Measurements from ENCODE around the gene NPY5R. TPM values are rescaled to one million over a fixed set of nuclear protein-coding genes. Genes with fewer than 3 reads are reported as not detected.

The NPY5R gene
- not detected in 2 replicates for total RNA-seq

DNA sequence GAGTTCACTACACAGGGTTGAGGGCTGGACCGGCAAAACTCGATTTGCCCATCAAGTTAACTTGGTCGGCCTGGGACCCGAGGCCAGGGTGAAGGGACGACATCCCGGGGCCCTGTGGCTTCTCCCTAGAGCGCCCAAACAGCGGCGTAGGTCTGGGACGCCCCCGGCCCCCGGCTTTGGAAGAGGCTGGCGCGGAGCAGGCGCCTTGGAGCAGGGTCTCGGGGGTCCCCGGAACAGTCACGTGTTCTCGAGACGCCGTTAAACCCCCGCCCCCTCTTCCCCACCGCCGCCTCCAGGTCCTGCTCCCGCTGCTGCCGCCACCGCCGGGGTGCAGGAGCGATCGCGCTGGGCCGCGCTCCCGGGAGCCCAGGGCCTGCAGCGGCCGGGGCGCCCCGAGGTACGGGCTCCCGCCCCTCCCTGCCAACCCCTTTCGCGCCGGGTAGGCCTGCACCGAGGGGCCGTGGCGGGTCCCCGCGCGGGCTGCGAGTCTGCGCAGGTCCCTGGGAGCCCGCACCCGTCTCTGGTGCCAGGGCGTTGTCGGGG, at the start of gene NPY5R:
Gene NPY5R, plus strand, starts transcription at position 289 of the 543 bp plus-strand sequence. CDS start 6,382 bp downstream, outside the sequence.

DNA sequence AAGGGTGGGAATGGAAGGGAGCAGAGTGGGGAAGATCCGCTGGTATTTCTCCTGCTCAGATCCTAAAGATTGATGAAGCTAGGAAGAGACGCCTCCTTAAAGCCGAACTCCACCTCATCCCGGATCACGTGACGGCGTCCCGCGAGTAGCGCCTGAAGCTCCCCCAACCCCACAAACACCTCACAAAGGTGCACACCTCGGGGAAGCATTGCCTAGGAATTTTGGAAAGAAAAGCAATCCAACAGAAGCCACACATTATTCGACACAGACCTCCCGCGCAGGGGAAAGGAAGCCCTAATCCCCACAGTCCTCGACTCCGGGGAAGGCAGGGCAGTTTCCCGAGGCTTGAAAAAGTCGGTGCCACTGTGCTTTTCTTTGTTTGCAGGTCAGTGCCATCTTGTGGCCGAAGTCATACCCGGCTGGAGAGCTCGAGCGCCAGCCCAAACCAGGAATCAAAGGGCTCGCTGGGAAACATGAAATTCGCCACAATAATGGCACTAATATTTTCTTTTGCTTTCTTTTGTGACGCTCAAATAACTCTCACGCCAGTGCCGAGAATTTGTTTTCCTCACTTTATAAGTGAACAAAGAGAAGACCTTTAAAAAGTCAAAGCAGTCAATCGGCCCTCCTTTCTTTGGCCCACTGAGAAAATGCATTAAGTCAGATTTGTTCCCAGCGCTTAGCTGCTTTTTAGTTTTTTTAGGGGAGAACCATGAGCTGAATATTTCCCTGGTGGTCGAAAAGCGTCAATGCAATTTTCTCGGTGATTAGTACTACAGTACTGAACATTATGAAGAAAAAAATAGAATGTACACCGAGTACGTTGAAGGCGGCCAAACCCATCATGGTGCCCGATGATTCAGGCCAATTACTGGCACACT, 10.9 kb upstream of the NPY5R start, which contains the start of gene NPY1R:
Gene NPY1R, minus strand, starts transcription at position 71 of the 881 bp plus-strand sequence. CDS start 6,042 bp downstream, outside the sequence.

Other genes with a start within 250 kb of the NPY5R start
- gene NAF1, start 177.0 kb upstream of the NPY5R start, total RNA-seq = 7.0 and 9.6 TPM in 2 replicates
- 1.3 TPM in 1 of 2 replicates, not detected in the other for gene NPY1R, start 11.3 kb upstream of the NPY5R start, total RNA-seq
- not detected in 2 replicates for gene TKTL2, start 129.9 kb downstream of the NPY5R start, total RNA-seq
- 20.4 and 20.5 TPM in 2 replicates for gene TMA16, start 150.8 kb downstream of the NPY5R start, total RNA-seq

All from pericardium fibroblast (primary cell).